Hematopoietic multipotent progenitor cell (in vitro differentiated cells): ENCODE data around the gene DCHS1. TPM values are rescaled to one million over a fixed set of nuclear protein-coding genes. Genes with fewer than 3 reads are reported as not detected.
A peak's percentile ranks its signal among the peaks of the same experiment; 100 is the strongest.

Experiments
- DNase-seq, 3 donors: peaks; one replicate each; pipeline ENCODE4 v3.0.0-alpha.2; 2011 to 2015; ENCODE audit warnings: low read depth in 2 of 3, low spot score in 2 of 3
- total RNA-seq: library from RNA; depleted of rRNA; stranded (reverse); fragments of >200 nt; gene quantifications from one replicate; pipeline ENCODE4 v1.2.3, GENCODE V29; 2012

DCHS1 gene
- total RNA-seq, 1 donor, result 22.4 TPM

DNA sequence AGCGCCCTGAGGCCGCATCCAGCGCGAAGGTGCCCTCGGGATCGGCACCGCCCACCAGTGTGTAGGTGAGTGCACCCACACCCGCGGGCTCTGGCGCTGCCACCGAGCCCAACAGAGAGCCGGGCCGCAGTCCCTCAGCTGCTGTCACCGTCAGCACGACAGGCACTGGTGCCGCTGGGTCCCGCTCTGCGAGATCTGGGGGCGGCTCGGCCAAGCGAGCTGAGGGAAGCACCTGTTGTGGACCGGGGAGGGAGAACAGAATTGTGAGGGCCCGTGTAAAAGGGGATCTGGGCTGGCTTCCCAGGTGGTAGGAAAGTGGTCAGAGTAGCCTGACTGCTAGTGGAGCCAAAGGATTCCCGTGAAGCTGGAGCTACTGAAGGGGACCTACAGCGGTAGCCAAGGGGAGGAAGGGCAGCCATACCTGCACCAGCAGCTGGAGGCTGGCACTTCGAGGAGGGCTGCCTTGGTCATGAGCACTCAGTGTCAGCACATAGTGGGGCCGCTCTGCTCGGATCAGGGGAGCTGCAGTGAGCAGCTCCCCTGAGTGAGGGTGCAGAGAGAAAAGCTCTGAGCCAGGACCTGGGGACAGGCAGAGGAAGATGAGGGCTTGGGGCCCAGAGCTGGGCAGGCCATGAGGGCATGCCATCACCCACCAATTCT lies 24.8 kb downstream of the DCHS1 start:
- DNase-seq, result no peak

GRCh38 chr11:6629892-6630631 lies 25.5 kb downstream of the DCHS1 start:
- no peak for DNase-seq

GRCh38 chr11:6629573-6629891 lies 26.1 kb downstream of the DCHS1 start:
- DNase-seq, result no peak

DNA sequence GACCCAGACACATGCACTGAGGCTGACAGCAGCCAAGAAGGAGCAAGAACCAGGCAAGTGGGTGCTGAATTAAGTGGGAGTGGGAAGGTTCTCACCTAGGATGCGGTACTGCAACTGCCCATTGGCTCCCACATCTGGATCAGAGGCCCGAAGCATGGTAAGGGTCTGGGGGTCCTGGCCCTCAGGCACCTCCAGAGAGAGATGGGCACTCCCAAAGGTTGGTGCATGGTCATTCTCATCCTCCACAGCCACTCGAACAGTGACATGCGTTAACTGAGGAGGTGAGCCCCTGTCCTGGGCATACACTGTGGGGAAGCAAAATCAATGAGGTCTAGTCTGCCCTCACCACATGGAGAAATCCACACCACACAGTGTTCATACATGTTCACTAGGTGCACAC lies 27.1 kb downstream of the DCHS1 start:
- no peak for DNase-seq

- DNase-seq, result no peak
Observed at GRCh38 chr11:6627762-6628241, 27.8 kb downstream of the DCHS1 start.

- no peak for DNase-seq
Observed at GRCh38 chr11:6626971-6627761, 28.4 kb downstream of the DCHS1 start.

- no peak for DNase-seq
Observed at GRCh38 chr11:6625832-6626420, 29.7 kb downstream of the DCHS1 start.

GRCh38 chr11:6625156-6625831 lies 30.3 kb downstream of the DCHS1 start:
- no peak for DNase-seq

DNA sequence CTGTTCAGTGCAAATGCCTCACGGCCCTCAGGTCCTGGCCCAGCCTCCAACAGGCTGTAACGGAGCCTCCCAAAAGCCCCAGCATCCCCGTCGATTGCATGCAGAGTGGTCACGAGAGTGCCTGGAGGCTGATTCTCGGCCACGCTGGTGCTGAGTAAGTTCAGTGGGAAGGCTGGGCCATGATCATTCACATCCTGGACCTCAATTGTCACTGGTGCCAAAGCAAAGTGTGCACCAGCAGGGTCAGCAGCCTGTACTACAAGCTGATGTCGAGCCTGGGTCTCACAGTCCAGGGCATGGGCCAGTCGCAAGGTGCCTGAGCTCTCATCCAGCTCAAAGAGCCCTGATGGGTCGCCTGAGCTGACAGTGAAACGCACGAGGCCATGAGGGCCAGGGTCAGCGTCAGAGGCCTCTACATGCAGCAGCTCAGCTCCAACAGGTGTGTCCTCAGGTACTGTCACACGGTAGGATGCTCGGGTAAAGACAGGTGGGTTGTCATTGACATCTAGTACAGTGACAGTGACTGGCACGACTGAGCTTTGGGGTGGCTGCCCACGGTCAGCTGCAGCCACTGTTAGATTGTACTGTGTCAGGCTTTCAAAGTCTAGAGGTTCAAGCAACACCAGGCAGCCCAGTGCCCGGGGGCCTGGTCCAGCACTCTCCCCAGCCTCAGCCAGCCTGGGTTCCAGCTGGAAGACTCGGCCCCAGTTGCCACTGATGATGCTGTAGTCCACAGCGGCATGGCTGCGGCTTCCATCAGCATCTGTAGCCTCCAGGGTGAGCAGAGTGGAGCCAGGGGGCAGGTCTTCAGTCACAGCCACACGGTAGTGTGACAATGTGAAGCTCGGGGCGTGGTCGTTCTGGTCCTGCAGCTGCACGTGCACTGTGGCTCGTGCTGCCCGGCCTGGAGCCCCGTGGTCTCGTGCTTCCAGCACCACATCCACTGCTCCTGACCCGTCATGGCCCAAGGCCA lies 31.9 kb downstream of the DCHS1 start:
- DNase-seq, result no peak

GRCh38 chr11:6622261-6623171 lies 33.1 kb downstream of the DCHS1 start:
- DNase-seq, result no peak

DNA sequence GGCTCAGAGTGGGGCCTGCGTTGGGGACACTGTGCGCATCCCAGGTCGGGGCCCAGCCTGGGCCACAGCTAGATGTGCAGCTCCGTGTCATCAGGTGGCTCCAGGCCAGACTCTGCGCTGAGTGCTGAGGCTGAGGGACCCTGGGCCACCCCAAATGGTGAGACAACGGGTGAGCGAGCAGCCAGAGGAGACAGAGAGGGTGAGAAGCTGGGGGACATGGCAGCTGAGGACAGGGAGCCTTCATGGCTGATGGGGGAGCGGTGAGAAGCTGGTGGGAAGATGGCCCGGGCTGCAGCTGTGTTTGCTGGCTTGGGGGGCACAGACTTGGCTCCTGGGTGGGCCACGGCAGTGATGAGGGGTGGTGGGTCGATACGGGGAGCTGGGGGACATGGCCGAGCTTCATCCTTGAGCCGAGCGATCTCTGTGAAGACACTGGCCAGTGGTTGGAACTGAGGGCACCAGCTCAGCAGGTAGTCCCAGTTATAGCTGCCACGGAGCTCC lies 33.8 kb downstream of the DCHS1 start:
- no peak for DNase-seq

- no peak for DNase-seq
Observed at GRCh38 chr11:6620636-6621035, 35.0 kb downstream of the DCHS1 start.

GRCh38 chr11:6619004-6619745 lies 36.4 kb downstream of the DCHS1 start, which contains the start of gene TPP1:
TSS of gene TPP1 (minus strand) at chr11:6619422. CDS start at chr11:6619400, 22 bp downstream.
- peak; percentile 78 to 95 (median 93) for DNase-seq

DNA sequence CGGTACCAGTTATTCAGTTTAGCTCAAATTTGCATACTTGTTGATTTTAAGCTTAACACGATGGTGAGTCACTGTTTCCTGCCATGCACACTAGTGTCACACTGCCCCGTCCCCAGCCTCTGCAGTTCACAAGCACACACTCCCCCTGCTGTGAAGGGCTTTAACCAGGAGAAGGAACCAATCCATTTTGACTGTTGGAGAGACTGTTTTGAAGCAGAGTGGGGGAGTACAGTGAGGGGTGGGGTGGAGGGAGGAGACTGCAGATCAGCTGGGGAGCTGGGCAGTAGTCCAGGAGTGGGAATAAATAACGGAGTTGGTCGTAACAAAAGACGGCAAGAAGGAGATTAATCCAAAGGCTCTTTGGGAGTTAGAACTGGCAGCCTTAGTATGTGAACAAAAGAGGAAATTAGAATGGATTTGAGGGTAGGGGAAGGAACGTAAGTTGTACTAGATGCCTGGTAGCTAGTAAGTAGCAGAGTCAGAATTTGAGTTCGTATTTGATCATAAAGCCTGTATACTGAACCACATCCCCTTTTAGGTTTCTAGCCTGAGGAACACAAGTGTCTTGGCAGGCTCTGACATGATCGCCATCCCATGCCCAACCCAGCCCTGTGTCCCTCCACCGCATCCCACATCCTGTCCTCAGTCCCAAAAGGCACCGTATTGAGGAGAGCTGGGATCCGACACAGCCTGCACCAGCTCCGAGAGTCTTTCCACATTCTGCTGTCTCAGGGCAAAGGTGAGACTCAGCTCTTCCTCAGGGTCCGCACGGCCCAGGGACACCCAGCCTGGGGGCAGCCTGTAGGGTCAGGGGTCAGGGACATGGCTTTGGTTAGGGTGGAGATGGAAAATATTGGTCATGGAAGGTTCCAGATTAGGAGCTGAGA lies 37.2 kb downstream of the DCHS1 start:
- DNase-seq, result peak; percentile 21 to 93 (median 90)

DNA sequence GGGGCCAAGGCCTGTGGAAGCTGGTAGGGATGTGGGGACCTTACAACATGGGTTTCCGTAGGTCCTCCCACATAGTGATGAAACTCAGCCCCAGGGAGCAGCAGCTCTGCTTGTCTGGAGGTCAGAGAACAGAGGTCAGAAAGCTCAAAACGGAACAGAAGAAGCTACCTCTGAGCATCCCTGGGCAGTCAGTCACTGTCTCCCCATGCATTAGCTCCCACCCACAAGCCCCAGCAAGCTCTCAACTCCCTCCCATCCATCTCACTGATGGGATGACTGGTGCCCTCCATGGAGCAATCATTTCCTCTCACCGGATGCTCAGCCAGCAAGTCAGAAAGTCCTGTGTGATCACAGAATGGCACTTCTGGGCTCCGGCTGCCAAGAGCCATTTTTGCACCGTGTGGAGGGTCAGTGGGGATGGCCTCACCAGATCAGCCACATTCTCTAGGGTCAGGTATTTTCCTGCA lies 38.3 kb downstream of the DCHS1 start:
- no peak for DNase-seq

DNA sequence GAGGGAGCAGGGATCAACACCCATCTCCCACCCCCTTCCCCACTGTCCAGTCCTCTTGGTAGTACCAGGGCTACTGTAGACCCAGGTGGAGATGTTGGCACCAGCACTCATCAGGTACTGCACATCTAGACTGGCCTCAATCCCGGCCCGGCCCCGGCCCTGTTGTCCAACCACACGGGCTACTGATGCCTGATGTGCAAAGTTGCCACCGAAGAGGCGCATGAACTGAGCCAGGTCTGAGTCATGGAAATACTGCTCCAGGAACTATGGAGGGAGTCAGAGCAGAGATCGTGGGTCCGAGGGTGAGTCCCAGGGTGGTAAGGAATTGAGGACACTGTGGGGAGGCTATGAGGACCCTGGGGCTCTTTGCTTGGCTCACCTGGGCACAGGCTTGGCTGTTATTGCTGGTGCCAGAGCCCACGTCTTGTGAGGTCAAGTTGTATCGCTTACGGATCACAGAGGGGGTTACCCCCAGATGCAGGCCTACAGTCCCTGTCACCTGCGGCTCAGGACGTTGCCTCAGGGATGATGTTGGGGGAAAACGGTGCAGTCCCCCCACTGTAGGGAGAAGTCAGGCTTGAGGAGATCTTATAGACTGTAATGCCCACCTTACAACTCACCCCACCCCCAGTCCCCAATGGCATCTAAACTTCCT lies 38.9 kb downstream of the DCHS1 start:
- no peak for DNase-seq
